GM19463 (cell line): ENCODE data around the gene RNF213.
"Not testable (repeated sequence)": the region's sequence is repeated elsewhere in the genome, so short reads cannot be mapped to it uniquely, and the experiment has no call there.

Experiments
- ATAC-seq: cut with Tn5 transposase; IDR thresholded peaks from one replicate; pipeline ENCODE4 v1.9.1; 2021; ENCODE audit warnings: mild to moderate bottlenecking, moderate library complexity; ENCODE audit not compliant: unreplicated experiment

Gene RNF213

DNA sequence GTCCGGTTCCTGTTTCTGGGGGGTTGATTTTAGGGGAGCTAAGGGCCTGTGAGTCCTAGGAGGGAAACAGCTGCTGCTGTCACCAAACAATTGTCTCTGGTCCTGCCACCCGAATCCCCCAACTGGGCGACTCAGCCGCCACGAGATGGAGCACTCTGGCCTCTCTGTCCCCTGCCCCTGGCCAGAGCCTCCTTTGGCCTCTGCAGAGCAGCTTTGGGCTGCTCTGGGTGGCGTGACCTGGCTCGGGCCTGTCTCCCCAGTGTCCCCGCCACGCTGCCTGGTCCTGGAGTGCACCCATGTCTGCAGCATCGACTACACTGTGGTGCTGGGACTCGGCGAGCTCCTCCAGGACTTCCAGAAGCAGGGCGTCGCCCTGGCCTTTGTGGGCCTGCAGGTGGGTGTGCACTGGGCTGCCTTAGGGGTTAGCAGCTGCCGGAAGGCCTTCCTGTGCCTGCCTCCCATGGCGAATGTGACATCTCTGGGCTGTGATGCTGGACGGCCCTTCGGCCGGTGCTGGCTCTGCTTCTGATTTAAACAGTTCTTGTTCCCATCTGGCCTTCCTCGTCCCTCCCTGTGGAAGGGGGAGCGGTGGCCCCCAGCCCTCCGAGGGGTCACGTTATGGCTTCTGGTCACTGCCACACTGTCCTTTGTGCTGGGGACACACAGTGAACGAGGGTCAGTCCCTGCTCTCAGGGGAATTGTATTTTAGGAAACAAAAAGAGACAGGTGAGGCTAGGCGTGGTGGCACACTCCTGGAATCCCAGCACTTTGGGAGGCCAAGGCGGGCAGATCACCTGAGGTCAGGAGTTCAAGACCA, 11.6 kb upstream of the RNF213 start:
- no peak for ATAC-seq

DNA sequence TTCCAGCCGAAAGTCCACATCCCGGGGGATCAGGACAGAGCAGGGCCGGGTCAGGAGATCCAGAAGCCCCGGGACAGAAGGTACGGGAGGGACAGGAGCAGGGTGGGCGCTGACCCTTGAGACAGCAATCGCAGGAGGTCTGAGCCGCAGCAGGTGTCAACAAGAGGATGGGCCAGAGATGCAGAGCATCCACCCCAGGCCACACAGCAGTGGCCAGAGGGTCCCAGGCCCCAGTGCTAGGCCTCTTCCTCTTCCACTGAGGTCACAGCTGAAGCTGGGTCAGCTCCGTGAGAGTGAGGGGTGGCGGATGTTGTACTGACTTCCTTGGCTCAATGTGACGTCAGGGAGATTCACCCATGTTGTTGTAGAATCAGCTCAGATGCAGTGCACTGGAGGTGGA, 8.7 kb upstream of the RNF213 start:
- ATAC-seq = no peak

DNA sequence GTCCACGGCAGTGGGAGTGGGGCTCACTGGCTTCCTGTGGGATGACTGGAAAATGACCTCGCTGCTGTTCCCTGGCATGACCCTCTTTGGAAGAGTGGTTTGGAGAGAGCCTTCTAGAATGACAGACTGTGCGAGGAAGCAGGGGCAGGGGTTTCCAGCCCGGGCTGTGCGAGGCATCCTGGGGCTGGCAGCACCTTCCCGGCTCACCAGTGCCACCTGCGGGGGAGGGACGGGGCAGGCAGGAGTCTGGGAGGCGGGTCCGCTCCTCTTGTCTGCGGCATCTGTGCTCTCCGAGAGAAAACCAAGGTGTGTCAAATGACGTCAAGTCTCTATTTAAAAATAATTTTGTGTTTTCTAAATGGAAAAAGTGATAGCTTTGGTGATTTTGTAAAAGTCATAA, 7.8 kb upstream of the RNF213 start:
- ATAC-seq = no peak

DNA sequence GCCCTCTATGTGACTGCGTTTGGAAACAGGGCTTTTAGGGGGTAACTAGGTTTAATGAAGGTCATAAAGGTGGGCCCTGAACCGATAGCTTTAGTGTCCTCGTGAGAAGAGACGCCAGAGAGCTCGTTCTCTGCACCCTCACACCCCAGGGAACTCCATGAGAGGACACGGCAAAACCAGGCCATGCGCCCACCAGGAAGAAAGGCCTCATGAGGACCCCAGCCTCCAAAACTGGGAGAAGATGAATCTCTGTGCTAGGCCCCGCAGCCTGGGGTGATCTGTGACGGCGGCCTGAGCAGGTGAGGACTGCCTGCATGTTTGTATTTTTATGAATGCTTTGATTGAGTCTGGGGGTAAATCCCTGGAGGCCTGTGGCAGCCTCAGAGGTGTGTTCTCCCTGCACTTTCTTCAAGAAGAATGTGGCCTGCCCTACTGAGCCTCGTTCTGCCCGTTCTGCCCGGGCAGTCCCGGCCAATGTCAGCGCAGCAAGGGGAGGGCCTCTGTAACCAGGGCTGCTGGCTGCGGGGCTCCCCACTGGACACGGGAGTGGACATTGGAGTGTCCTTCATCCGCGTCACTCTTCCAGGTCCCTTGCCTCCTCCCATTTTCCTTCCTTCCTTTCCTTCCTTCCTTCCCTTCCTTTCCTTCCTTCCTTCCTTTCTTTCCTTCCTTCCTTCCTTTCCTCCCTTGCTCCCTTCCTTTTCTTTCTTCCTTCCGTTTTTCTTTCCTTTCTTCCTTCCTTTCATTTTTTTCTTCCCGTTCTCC, 6.8 kb upstream of the RNF213 start:
- ATAC-seq = no peak

DNA sequence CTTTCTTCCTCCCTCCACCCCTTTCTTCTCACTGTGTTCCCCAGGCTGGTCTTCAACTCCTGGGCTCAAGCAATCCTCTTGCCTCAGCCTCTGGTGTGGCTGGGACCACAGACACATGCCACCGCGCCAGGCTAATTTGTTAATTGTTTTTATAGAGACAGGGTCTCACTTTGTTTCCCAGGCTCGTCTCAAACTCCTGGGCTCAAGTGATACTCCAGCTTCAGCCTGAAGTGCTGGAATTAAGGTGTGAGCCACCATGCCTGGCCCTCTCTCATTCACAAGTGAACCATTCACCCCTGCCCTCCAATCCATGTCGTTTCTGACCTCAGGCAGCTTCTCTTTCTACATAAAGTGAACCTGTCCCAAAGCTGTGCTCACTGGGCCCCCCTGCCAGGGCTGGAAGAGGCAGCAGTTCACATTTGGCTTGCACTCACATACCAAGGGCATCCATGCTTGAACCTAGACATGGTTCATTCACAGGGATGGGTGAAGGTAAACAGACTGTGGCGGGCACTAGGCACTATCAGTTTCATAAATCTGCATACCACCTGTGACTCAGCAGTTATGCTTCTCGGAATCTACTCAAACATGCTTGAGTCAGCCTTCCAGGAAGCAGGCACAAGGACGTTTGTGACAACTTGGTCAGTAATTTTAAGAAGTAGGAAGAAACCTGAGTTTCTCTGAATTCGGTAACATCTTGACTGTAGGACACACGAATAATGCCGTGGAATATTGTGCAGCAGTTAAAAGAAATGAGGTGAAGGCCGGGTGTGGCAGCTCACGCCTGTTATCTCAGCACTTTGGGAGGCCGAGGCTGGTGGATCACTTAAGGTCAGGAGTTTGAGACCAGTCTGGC, 6.0 kb upstream of the RNF213 start:
- ATAC-seq = peak; percentile 46

DNA sequence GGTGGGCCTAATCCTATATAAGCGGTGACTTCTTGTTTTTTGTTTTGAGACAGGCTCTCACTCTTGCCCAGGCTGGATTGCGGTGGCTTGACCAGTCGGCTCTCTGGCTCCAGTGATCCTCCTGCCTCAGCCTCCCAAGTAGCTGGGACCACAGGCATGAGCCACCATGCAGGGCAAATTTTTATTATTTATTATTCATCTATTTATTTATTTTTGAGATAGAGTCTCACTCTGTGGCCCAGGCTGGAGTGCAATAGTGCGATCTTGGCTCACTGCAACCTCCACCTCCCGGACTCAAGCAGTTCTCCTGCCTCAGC, 4.7 kb upstream of the RNF213 start:
- ATAC-seq = no peak

DNA sequence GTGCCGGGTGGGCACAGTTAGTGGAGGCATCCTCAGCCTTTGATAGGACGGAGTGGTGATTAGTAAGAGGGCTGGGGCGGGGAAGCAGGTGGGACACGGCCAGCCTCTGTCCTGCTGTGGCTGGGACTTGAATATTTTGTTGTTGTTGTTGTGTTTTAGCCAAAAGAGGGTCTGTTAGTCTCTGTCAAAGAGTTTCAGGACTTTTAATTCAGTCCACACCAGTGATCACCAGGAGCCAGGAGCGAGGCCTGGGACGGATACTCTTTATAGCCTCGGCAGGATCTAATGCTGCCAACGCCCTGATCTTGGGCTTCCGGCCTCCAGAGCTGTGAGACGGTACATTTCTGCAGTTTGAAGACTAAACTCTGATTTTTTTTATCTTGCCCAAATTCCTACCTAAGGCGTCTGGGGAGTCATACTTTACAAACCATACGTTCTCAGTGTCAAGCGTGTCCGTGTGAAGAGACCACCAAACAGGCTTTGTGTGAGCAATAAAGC, 2.9 kb upstream of the RNF213 start:
- no peak for ATAC-seq

DNA sequence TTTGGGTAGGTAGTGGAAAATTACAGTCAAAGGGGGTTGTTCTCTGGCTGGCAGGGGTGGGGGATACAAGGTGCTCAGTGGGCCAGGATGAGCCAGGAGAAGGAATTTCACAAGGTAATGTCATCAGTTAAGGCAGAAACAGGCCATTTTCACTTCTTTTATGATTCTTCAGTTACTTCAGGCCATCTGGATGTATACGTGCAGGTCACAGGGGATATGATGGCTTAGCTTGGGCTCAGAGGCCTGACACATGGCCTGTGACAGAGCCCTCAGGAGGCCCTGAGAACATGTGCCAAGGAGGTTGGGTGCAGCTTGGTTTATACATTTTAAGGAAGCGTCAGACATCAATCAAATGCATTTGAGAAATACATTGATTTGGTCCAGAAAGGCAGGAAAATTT, 2.4 kb upstream of the RNF213 start:
- not testable (repeated sequence) for ATAC-seq

DNA sequence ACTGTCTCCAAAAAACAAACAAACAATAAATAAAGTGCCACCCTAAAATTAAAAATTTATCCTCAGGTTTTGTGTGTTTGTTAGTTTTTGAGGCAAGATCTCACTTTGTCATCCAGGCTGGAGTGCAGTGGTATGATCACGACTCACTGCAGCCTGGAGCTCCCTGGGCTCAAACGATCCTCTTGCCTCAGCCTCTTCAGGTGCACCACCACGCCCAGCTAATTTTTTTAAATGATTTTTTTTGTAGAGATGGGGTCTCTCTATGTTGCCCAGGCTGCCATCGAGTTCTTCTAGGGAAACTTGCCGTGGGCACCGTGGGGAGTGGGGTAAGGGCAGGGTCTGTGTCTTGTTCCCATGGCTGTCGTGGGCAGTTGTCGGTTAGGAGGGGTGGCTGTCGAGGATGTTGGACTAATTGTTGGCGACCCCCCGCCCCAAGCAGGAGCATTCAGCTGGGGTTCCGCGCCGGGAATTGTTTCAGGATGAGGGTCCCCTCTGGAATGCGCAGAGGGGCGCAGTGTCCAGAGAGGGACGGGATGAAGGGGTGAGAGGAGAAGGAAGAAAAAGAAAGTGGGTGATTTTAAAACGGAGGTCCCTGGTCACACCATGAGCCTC, 1.1 kb upstream of the RNF213 start:
- ATAC-seq = no peak

DNA sequence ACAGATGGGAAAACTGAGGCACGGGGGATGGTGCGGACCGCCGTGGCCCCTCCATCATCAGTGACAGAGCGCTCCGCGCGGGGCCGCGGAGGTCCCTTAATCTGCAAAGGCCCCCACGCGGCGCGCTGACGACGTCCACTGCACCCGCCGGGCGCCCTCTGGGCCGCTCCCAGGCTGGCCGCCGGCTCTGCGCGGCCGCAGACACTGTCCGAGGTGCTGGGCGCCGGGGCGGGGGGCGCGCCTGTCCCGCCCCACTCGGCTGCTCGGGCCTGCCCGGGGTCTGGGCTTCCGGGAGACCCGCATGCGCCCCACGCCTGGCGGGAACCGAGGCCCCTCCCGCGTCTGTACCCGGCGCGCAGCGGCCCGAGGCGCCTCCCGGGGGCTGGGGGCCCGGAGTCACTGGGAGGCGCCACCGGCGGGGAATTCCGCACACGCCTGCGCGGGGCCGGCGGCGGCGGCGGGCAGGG, 550 bp upstream of the RNF213 start:
- no peak for ATAC-seq

DNA sequence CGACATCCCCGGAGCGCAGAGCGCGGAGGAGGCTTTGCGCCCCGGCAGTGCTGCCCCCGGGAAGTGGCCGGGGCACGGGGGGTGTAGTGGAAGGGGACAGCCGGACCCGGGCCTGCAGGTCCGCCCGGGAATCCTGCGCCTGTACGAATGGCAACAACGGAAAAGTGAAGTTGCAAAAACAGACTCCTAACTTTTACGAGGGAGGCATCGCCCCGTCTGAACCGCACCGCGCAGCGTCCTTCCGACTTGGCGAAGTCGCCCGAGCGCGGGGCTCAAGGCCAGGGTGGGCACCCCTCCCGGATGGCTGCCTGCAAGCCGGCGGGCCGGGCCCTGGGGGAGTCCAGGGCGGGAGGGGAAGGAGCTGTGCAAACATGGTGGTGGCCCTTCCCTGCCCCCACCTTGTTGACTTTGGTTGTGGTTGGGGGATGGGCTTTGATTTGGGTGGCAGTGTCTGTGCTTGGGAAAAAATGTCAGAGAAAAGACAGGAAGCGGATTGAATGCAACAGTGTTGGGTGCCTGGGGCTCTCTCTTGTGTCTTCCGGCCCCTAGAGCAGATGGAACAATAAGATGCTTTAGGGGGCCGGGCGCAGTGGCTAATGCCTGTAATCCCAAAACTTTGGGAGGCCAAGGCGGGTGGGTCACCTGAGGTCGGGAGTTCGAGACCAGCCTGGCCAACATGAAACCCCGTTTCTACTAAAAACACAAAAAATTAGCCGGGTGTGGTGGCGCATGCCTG, 675 bp downstream of the RNF213 start:
- ATAC-seq = no peak

DNA sequence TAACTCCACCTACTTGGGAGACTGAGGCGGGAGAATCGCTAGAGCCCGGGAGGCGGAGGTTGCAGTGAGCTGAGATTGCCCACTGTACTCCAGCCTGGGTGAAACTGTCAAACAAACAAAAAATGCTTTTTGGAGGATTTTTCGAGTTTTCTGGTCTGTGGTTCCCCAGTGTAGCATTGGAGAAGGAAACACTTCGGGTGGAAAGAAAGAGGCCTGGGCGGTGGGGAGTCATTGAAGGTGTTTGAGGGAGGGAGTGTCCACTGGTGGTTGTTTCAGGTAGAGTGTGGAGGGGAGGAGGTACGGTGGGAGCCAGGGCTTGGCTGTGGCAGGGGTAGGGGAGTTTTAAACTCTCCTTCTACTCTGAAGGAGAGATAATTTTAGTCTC, 1.2 kb downstream of the RNF213 start:
- ATAC-seq = no peak

DNA sequence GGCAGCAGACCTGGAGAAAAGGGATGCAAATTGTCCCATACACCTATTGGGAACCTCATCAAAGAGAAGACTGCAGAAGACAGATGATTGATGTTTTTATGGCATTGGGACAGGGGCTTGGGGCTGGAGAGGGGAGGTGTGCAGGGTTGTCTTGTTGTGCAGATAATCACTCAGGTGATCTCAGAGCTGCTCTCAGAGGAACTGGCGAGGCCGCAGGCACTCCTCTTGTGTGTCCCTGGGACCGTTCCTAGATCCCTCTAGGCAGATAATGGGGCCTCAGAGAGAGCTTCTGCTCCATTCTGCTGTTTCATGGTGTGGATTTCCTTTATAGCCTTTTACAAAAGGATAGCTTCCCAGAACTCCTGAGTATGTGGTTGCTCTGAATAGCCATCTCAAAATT, 1.6 kb downstream of the RNF213 start:
- no peak for ATAC-seq

DNA sequence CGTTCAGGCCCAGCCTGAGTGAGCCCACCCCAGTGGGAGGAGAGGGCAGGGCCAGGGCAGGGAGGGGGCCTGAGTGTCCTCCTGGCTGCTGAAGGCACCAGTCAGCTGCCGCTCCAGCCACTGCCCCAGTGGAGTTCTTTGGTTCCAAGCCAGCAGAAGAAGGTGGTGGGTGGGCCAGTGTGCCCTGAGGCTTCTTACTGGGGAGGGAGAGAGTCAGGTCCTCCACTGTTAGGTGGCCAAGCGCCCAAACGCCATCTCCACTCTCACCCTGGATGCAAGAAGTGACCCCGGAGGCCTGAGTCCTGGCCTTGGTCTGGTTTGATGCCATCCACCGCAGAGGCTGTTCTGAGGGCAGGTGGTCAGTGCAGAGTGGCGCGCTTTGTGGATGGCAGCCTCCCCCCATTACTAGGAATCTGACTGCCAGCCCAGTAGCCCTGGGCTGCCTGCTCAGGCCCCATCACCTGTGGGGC, 2.2 kb downstream of the RNF213 start:
- no peak for ATAC-seq

DNA sequence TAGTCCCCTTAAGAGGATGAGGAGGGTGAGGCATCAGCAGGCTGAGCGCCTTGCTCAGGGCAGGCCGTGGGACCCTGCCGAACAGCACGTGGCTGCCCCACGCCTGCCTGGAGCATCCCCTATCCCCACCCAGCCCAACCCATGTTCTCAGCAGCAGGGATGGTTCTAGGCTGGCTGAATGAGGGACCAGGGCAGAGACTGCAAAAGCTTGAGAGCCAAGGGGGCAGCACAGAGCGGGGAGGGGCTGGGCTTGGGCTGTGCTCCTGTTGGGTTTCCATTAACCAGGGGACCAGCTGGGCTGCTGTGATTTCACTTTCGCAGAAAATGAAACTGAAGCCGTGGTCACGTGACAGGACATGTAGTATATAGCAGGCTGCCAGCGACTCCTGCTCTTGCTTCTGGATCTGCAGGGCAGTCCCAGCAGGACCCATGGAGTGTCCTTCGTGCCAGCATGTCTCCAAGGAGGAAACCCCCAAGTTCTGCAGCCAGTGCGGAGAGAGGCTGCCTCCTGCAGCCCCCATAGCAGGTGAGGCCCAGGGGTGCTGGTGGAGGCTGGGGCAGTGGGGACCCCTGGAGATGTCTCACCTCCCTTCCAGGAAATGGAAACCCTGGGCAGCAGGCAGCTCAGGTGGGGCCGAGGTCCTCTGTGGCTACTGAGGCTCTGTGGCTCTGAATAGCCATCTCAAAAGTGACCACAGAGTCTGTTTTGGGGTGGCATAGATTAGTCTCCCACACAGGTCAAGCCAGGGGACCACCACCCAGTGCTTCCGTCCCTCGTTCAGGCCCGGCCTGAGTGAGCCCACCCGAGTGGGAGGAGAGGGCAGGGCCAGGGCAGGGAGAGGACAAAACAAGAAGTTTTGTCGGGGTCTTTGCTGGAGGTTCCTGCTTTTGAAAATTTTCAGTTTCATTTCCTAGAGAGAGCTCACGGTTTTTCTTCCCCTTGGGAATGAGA, 2.9 kb downstream of the RNF213 start:
- ATAC-seq = peak; percentile 41

DNA sequence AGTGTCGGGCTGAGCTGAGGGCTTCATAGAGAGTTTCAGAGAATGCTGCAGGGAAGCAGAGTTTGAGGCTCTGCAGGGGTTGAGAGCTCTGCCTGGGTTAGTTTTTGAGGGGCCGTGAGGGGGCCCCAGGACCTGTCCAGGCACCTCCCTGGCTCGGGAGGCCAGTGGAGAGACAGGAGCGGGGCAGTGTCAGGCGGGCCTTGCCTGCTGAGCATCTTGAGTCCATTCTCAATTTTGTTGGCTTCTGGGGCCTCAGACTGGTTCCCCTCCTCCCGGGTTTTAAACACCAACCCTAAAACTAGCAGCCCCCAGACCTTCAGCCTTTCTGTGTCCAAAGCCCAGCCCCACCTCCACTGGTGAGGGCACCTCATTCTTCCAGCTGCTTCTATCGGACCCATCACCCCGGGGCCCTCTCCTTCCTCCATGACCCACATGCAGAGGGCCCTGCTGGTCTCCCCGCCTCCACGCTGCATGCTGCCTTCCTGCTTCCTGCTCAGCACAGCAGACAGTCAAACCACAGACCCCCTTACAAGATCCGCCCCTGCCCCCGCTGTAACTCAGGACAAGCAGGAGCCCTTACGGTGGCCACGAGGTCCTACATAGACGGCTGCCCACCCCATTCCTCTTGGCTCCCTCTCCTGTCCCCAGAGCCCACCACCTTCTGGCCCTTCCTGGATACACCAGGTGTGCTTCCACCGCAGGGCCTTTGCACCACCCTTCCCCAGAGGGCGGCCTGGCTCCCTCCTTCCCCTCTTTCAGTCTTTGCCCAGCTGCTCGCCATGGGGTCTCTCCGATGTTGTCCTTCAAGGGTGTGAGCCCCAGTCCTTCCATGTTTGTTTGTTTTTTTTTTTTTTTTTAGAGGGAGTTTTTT, 3.8 kb downstream of the RNF213 start:
- no peak for ATAC-seq

DNA sequence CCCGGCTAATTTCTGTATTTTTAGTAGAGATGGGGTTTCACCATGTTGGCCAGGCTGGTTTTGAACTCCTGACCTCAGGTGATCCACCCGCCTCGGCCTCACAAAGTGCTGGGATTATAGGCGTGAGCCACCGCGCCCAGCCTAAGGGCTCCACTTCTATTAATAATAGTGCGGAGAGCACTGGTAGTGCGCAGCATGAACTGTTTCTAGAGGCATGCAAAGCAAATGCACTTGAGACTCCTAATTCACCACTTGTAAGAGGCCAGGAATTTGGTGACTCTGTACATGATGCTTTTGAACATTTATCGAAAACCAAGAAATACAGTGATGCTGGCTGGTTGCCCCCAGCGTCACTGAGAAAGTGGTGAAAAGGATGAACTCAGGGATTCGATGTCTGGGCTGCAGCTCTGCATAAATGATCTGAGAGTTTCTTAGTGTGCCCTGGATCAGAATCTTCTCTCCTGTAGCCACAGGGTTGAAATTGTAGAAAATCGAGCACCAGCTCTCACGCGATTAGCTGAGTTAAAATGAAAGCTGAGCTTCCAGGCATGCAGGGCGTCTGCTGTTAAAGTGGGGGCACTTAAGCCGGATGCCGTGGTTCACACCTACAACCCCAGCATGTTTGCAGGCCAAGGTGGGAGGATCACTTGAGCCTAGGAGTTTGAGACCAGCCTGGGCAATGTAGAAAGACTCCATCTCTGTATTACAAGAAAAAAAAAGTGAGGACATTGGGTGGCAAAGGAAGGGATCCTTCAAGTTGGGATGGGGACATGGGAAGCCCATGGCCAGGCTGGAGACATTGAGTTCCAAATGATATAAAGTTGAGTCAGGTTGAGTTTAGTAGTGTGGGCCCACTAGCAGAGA, 4.8 kb downstream of the RNF213 start:
- peak; percentile 22 for ATAC-seq
